Middle frontal gyrus (tissue), 1 donor: Measurements from ENCODE around the gene GRIN2C.
"Not testable (repeated sequence)": the region's sequence is repeated elsewhere in the genome, so short reads cannot be mapped to it uniquely, and the experiment has no call there.

Experiments
- DNase-seq: peaks from one replicate; pipeline ENCODE4 v3.0.0-alpha.2; 2015; ENCODE audit warnings: low spot score; ENCODE audit errors: extremely low spot score

GRIN2C gene

DNA sequence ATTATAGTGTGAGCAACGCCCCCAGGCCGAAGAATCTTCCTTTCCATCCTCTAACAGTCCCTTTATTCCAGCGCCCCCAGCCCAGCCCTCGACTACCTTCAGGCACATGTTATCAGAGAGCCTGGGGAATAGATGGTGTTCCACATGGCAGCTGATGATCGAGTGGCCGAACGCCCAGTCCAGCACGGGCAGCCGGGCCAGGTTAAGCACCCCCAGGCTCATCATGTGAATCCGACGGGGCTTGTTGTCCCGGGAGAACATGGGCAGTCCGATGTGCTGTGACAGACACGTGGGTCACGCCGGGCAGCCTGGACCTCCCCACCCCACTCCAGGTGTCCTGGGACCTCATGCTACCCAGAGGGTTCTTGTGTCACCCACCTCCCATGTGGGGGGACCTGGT lies 19.6 kb upstream of the GRIN2C start:
- no peak for DNase-seq

DNA sequence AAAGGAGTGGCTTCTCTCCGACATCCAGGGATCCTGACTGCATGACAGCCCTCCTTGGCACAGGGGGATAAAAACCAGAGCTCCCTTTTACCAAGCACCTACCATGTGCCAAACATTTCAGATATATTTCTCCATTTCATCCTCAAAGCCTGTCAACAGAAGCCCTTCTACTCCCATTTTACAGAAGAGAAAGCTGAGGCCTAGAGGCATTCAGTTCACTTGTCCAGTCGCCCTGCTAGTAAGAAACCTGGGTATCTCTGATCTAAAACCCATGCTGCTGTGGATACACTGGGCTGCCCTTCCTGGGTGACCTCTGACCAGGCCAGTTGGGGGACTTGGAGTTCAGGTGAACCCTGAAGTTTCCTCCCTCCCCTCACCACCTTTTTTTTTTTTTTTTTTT lies 19.0 kb upstream of the GRIN2C start:
- no peak for DNase-seq

DNA sequence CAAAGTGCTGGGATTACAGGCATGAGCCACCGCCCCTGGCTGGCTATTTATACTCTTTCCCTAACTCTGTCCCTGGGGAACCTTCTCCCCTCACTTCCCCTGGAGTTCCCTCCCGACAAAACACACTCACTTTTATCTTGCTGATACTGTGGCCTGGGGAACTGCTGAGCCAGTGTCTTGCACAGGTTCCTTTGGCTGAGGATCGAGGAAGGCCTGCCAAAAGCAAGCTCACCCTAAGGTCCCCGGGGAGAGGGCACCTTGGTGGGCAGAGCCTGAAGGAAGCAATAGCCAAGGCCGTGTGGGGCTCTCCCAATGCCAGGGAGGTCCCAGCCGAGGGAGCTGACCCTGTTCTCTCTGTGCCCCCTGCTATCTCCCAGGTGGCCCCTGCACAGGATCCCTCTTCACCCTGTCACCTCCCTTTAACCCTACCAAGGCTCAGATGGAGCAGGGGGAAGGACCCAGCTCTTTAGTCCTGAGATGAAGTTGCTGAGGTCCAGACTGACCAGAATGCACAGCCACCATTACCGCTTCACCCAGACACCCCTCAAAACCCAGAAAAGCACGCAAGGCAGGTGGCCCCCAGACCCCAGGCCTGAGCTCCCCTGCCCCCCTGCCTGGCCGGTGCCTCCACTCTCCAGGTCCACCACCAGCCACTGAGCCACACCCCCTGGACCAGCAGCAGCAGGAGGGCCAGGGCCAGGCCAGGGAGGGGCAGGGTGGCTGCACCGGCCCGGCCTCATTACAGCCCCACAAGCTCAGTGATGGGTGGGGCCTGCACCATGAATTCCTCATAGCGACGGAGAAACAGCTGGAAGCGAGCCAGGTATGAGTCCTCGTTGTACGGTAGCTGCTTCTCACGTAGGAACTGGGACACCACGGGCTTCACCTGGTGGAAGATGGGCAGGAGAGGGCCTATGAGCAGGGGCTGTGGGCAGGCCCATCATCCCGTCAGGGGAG lies 18.2 kb upstream of the GRIN2C start:
- DNase-seq, result no peak

DNA sequence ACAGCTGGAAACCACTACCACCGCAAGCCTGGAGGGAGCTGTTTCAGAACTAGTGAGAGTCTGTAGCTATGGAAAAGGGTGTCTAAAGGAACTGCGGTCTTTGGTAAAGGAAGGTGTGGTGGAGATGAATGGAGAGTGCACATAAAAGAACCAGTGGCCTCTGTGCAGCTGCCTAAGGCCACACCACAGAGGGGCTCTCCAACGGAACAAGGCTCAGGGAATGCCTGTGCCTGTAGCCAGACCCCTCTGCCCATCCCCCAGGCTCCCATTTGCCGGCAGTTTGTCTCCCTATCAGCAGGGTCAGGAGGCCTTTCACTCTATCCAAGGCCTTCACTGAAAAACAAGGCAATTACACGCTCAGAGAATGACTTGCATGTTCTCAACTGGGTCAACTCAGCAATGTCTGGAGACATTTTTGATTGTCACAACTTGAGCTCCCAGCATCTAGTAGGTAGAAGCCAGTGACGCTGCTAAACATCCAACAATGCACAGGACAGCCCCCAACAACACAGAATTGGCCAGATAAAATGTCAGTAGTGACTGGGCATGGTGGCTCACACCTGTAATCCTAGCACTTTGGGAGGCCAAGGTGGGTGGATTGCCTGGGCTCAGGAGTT lies 16.4 kb upstream of the GRIN2C start:
- no peak for DNase-seq

DNA sequence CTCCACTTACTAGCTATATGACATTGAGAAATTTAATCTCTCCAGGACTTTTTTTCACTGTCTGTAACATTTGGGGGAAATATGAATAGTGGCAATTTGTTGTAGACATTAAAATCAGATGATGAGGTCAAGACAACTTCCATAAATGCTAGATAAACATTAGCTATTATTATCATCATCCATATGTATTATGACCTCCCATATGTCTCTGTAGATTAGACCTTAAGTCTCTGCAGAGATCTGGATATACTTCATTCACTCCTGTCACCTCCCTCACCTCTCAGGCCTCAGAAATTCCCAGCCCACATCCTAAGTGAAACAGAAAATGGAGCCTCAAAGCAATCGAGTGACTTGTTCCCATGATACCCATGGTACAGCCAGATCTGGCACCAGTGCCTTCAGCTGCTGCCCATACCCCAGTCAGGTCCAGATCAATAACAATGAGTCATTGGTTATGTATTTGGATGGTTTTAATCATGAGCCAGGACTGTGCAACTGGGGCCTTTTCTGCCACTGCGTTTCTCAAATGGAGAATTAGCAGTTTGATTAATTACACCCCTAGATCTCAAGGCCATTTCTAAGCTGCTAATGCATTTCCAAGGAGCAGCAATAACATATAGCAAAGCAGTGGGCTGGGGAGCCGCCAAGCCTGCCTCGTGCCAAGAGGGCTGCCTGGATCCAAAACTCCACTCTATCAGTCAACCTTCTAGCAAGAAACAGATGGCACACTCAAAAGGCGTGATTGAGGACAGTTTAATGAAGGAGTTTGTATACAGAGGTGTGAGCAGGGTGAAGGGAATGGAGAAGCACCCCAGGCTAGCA lies 15.7 kb upstream of the GRIN2C start:
- no peak for DNase-seq

DNA sequence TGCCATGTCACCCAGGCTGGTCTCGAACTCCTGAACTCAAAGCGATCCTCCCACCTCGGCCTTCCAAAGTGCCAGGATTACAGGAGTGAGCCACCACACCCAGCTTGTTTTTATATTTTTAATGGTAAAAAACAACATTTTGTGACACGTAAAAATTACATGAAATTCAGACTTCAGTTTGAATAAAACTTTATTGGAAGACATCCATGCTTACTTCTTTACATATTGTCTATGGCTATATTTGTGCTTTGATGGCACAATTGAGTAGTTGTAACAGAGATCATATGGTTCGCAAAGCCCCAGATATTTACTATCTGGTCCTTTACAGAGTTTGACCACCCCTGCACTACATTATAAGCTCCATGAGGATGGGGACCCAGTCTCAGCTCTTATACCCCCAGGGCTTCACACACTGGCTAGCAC lies 14.9 kb upstream of the GRIN2C start:
- DNase-seq, result no peak

GRCh38 chr17:74873874-74874614 lies 14.4 kb upstream of the GRIN2C start:
- DNase-seq, result no peak

DNA sequence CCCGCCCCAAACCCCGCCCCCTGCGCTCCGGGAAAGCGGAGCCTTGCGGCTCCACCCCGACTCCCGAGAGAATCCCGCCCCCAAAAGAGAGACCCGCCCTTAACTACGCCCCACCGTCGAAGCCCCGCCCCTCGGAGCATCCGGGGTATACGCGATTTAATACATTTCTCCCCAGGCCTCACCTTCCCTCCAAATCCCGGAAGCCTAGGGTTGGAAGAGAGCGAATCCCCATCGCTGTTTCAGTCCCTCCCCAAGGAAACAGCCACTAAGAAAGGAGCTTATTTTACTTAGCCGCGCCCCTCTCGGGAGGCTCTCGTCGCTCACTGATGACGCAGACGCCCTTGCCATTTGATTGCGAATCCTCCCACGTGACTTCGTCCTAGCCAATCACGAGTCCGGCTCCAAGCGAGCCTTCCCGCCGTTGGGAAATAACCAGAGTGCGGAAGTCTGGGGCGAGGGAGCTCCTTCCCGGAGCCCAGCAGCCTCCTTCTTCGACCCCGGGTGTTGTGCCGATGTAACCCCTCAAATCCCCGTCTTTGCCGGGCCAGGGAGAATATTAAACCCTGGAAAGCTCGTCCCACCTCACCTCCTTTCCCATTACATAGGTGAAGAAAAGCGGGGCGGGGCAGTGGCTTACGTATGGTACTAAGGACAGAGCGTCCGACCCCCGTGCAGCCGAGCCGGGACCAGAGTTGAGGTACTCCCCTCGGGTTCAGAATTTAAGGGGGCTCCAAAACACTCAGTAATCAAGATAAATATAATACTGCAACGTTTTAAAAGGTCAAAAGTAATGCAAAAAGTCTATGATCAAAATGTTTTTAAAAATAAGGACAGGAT lies 13.6 kb upstream of the GRIN2C start:
- peak; percentile 99 for DNase-seq

- no peak for DNase-seq
Observed at GRCh38 chr17:74872313-74873036, 12.8 kb upstream of the GRIN2C start, which contains the start of gene FDXR. Gene FDXR (minus strand): TSS chr17:74872994. CDS start chr17:74872944, 50 bp downstream.

GRCh38 chr17:74871356-74872076 lies 11.8 kb upstream of the GRIN2C start:
- no peak for DNase-seq

- DNase-seq, result no peak
Observed at GRCh38 chr17:74870512-74870911, 10.8 kb upstream of the GRIN2C start.

- DNase-seq, result not testable (repeated sequence)
Observed at GRCh38 chr17:74870028-74870427, 10.3 kb upstream of the GRIN2C start.

DNA sequence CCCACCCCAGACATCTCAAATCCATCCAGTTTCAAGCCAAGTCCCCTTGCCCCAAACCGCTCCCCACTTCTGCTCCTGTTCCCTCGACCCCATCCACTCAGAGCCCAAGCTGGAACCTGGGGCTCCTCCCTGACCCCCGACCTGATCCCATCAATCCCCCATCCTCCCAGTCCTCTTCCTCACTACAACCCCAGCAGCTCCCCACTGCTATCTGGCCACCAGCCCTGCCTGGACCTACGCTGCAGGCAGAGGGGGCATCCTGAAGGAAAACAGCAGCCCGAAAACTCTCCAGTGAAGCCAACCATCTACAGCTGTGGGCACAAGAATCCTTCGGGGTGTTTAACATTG lies 9.2 kb upstream of the GRIN2C start:
- DNase-seq, result no peak

GRCh38 chr17:74868251-74868907 lies 8.7 kb upstream of the GRIN2C start:
- no peak for DNase-seq

DNA sequence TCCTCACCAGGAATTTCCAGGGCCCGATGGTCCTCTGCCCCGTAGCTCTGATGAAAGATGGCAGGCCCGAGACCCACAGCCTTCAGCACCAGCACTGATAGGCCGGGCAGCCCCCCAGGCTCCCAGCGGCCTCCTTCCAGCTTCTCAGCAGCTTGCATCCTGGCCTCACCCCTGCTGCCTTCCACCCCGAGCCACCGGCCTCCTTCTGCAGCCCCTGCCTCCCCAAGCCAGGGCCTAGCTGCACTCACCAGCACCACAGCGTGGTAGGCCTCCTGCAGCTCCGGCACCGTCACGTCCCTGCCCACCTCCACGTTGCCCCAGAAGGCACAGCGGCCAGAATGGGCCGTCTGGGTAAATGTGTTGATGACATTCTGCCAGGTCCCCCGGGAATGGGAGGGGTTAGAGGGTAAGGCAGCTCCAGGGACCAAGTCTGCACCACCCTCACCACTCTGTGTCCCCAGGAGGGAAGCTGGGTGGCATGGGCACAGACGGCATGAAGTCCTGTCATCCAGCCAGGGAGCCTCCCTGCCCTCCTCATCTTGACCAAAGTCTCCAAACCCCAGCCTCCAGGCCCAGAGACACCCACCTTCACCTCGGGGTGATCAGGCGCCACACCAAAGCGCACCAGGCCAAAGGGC lies 6.6 kb upstream of the GRIN2C start:
- DNase-seq, result no peak

DNA sequence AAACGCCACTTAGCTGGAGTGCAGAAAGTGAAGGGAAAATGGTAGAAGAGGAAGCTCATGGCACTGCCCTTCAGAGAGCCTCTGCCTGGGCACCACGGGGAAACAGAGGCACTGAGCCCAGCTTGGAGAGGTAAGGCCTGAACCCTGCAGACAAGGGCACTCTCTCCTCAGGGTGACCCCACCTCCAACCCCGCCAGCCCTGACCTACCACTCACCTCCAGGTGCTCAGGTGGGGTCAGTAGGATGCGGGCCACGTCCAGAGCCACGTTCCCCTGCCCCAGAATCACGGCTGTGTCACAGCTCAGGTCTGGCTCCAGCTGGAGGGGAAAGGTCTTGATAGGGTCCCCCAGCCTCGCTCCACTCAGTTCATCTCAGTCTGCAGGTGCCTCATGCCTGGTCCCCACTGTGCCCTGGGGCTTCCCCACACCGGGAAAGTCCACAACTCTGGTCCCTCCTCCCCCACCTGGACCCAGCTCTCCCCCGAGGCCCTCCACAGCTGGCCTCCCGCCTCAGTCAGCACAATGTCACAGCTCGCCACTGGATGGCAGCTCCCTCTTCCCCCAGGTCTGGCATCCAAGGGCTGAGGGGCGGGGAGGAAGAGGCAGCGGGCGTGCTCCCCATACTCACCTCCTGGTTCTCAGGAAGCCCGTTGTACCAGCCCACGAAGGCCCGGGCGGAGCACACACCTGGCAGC lies 6.0 kb upstream of the GRIN2C start:
- DNase-seq, result no peak

GRCh38 chr17:74864866-74865395 lies 5.2 kb upstream of the GRIN2C start:
- DNase-seq, result peak; percentile 72
